Stimulated activated CD4-positive, alpha-beta T cell treated with anti-CD3 and anti-CD28 coated beads, Interleukin-4, amount 100 ng/mL, for 4 hours (primary cell): Measurements from ENCODE around the gene MCEE.

ENCODE experiments used
- DNase-seq, 2 experiments: peaks; one replicate each; pipeline ENCODE4 v3.0.0-alpha.2; 2020

MCEE gene

DNA sequence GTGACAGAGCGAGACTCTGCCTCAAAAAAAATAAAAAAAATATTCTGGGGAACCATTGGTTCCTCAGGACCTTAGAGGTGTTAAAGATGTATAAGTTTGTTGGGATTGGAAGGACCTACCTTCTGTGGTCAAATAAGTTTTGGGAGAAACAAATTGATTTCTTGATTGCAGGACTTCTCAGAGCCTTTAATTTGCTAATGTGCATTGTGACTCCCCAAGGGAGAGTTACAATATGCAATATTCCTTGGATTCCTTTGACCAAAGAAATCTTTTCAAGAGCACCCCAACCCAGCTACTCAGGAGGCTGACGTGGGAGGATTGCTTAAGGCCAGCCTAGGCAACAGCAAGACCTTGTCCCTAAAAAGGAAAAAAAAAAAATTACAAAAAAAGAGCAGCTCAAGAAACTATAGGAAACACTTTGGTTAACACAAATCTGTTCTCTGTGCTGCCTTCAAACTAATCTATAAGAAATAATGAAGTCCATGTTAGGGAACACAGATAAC, 55.1 kb downstream of the MCEE start:
- no peak for DNase-seq

- DNase-seq = no peak
Observed at GRCh38 chr2:71073475-71073874, 56.6 kb downstream of the MCEE start.

DNA sequence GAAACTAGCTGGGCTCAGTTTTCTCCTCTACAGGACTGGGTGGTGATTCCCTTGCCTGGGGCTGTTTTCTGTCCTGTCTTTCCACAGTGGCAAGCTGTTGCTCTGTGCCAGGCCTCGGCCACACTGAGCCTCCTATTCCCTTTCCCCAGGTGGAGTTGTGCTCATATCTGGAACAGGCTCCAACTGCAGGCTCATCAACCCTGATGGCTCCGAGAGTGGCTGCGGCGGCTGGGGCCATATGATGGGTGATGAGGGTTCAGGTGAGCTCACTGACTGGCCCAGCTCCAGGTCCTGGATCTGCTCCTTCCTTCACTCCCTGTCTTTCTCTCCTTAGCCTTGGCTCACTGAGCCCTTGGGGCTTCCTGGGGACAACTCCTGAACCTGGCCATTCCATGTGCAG, 57.5 kb downstream of the MCEE start:
- no peak for DNase-seq

GRCh38 chr2:71071681-71072398, 58.2 kb downstream of the MCEE start:
- DNase-seq = peak; percentile 51 to 61

GRCh38 chr2:71070294-71071093, 59.5 kb downstream of the MCEE start:
- DNase-seq = no peak

DNA sequence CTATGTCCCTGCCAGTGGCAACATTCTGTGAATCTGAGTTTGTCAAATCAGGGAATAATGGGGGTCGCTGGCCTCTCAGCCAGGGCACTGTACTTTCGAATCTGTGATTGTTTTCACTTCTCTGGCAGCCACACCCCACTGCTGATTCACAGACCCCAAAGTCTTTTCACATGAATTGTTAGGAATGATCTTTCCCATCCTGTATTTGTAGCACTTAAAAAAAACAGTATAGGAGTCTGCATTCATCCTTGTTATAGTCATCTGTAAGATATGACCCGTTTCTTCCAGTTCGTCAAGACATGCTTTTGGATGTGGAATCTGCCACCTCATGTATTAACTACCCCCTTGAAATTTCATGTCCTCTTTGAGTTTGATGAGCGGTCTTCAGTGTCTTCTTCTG, 60.7 kb downstream of the MCEE start:
- no peak for DNase-seq

GRCh38 chr2:71068218-71069035, 61.6 kb downstream of the MCEE start, which contains the start of gene NAGK:
NAGK (plus strand) TSS chr2:71068648; CDS start chr2:71068684, 36 bp downstream.
- DNase-seq = peak; percentile 95 to 97

- DNase-seq = no peak
Observed at GRCh38 chr2:71067567-71068217, 62.3 kb downstream of the MCEE start.

GRCh38 chr2:71066856-71067255, 63.2 kb downstream of the MCEE start:
- DNase-seq = no peak

DNA sequence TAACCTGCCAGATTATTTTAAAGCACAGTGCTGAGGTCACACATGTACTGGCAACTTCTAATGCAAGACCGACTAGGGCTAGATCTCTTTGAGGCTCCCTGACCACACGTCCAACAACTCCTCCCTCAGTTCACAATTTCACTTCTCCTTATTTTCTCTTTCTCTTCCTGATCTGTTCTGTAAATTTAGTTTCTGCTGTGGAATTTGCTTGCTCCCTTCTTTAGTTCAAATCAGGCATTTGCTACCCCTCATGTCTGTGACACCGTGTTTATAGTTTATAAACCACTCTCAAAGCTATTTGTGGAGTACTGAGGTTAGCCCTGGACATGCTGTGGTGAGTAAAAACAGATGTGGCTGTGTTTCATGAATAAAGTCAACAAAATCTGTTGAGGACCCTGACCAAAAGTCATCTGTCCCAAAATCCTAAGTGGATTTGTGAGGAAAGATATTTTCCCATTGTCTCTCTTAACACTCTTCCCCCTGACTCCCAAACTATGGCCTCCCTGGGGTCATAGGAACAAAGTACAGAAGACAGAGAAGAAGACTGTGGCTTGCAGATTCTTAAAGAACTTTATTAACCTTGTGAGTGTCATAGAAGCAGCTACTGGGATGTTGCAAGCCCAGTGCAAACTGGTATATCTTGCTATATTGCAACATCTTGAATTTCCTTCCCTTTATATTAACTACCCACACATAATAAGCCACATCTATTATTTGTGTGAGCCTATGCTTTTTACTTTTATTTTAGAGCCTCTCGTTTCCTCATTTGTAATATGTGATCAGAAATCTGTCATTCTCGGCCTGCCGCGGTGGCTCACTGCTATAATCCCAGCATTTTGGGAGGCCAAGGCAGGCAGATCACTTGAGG, 65.0 kb downstream of the MCEE start:
- DNase-seq = no peak

GRCh38 chr2:71064110-71064611, 65.9 kb downstream of the MCEE start:
- no peak for DNase-seq

DNA sequence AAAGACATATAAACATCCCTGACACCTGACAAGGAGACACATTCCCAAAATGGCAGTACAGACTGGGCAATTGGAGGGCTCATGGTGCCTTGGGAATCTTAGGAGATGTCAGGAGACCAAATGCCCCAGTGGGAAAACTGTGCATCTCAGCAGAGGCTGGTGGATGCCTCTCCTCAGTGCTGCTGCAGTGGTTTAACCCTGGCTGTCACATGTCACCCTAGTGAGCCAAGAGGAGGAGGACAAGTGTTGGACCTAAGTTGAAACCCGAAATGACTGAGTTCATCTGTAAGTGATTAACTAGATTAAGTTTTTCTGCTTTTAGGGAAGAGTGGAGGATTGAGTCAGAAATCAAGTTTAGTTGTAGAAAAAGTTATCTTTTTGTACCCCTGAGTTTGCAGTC, 66.8 kb downstream of the MCEE start:
- DNase-seq = no peak

DNA sequence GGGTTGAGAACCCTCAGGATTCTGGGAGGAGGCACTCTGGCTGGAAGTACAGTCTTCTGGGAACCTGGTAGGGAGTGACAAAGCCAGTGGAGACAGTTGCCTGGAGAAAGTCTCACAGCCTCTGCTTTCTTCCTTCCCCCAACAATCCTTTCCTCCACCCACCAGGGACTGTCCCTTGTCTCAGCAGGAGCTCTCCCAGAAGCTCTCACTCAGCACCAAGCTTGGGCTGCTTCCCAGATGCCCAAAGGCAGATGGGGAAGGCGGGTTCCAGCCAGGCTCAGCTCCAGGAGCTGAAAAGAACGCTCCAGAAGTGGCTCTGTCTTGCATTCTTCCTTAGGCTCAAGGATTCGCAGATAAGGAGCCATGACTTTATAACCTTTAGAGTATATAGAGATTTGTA, 69.2 kb downstream of the MCEE start:
- no peak for DNase-seq

DNA sequence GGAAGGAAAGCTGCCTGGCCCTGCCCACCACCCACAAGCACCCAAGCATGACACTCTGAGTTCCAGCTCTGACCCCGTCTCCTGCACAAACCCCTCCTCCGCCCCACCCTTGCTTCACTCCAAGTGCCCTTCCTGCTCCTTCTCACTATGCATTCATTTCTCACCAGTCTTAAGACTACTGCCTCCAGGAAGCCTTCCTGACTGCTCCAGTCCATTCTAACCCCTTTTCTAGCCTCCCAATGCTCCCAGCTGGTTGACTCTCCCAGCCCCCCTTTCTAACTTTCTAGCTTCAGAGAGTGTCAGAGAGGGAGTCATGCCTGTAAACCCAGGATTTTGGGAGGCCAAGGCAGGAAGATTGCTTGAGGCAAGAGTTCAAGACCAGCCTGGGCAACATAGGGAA, 69.8 kb downstream of the MCEE start:
- no peak for DNase-seq
